ENCODE measurements around the gene VPS9D1. TPM values are rescaled to one million over a fixed set of nuclear protein-coding genes. Genes with fewer than 3 reads are reported as not detected.

Gene VPS9D1
- total and polyA plus RNA-seq, 4 donors = 3.6 to 7.2 (median 4.1) TPM

GRCh38 chr16:89723279-89724250 is 2.9 kb upstream of the VPS9D1 start:
- Histone ChIP-seq H3K4me1 (ENCODE audit: control insufficient read depth in 4 of 4, insufficient read depth in 4 of 4, low read length in 3 of 4) (peaks cover 8 to 31% (median 23%) of the 10 kb centered on the region in 4 donors), H3K4me3 (ENCODE audit: low read depth in 1 of 3, low read length in 3 of 3) (no peak overlapping the region), H3K27me3 (ENCODE audit: control insufficient read depth in 4 of 4, insufficient read depth in 4 of 4, low read length in 3 of 4) (no peaks in the 10 kb centered on the region), H3K9ac (ENCODE audit: low read depth in 1 of 2, low read length in 2 of 2) (peak overlapping the region in 1 of 2 donors; percentile 19), H3K9me3 (ENCODE audit: control insufficient read depth in 4 of 4, low read length in 3 of 4) (no peaks in the 10 kb centered on the region), H3K36me3 (ENCODE audit: control insufficient read depth in 4 of 4, insufficient read depth in 3 of 4, low read depth in 1 of 4, low read length in 3 of 4) (peaks cover 0 to 25% (median 12%) of the 10 kb centered on the region in 4 donors), H3K27ac (ENCODE audit: low read depth in 1 of 2, low read length in 2 of 2) (peak overlapping the region; percentile 86 to 99)
- TF ChIP-seq RAD21 (IDR thresholded peaks at IDR 0.05) = no peak
- no peak for TF ChIP-seq ZBTB33 (IDR thresholded peaks at IDR 0.05)
- TF ChIP-seq JUND (IDR thresholded peaks at IDR 0.05) = no peak
- no peak for TF ChIP-seq ATF3 (IDR thresholded peaks at IDR 0.05)
- no peak for TF ChIP-seq MAX (IDR thresholded peaks at IDR 0.05)
- no peak for TF ChIP-seq GABPA (IDR thresholded peaks at IDR 0.05 in 1 of 2, conservative IDR thresholded peaks at IDR 0.05 in 1 of 2)
- no peak for TF ChIP-seq HNF4A (conservative IDR thresholded peaks at IDR 0.05)
- no peak for TF ChIP-seq REST (IDR thresholded peaks at IDR 0.05)
- WGBS = 83% methylated on average over 30 of the region's 30 CpGs
- no peak for DNase-seq (ENCODE audit: low spot score)

GRCh38 chr16:89722392-89723278 is 1.9 kb upstream of the VPS9D1 start:
- WGBS = 26% methylated on average over 56 of the region's 56 CpGs
- H3K27me3 ChIP-seq (ENCODE audit: control insufficient read depth in 4 of 4, insufficient read depth in 4 of 4, low read length in 3 of 4) = no peaks in the 10 kb centered on the region
- peak overlapping the region in 1 of 2 donors; percentile 36 for H3K9ac ChIP-seq (ENCODE audit: low read depth in 1 of 2, low read length in 2 of 2)
- TF ChIP-seq MAX (IDR thresholded peaks at IDR 0.05) (no peak), SP1 (IDR thresholded peaks at IDR 0.05) (peak; percentile 7), FOXA1 (IDR thresholded peaks at IDR 0.05) (no peak), FOXA2 (IDR thresholded peaks at IDR 0.05) (no peak), ATF3 (IDR thresholded peaks at IDR 0.05) (no peak)
- H3K4me1 ChIP-seq (ENCODE audit: control insufficient read depth in 4 of 4, insufficient read depth in 4 of 4, low read length in 3 of 4) = peaks cover 8 to 31% (median 23%) of the 10 kb centered on the region in 4 donors
- H3K4me3 ChIP-seq (ENCODE audit: low read depth in 1 of 3, low read length in 3 of 3) = peak overlapping the region; percentile 66 to 92 (median 83)
- peak overlapping the region; percentile 86 to 99 for H3K27ac ChIP-seq (ENCODE audit: low read depth in 1 of 2, low read length in 2 of 2)
- no peak for DNase-seq (ENCODE audit: low spot score)
- no peaks in the 10 kb centered on the region for H3K9me3 ChIP-seq (ENCODE audit: control insufficient read depth in 4 of 4, low read length in 3 of 4)
- H3K36me3 ChIP-seq (ENCODE audit: control insufficient read depth in 4 of 4, insufficient read depth in 3 of 4, low read depth in 1 of 4, low read length in 3 of 4) = peaks cover 0 to 22% (median 9%) of the 10 kb centered on the region in 4 donors

All from liver (tissue), 9 donors.